Gastrocnemius medialis (tissue), 4 donors: ENCODE measurements around the gene EVA1B.

ENCODE experiments used
- POLR2A ChIP-seq, 2 donors: fragments of 450-650 bp; IDR thresholded peaks; one replicate each; pipeline ENCODE4 v1.6.1; 2017; ENCODE audit warnings: antibody characterized with exemption in 2 of 2, mild to moderate bottlenecking in 2 of 2, moderate library complexity in 2 of 2
- TF ChIP-seq, protein P1 (sequence below), 5 experiments: fragments of 450-650 bp in 3 of 5; fragments of 200-600 bp in 2 of 5; sonication (generic) in 2 of 5; IDR thresholded peaks in 4 of 5; conservative IDR thresholded peaks in 1 of 5; 1 replicate in 4 of 5; 2 replicates in 1 of 5; pipeline ENCODE4 v1.5.1; 2016 to 2019; ENCODE audit warnings: antibody characterized with exemption in 5 of 5, mild to moderate bottlenecking in 3 of 5, moderate library complexity in 3 of 5

DNA sequence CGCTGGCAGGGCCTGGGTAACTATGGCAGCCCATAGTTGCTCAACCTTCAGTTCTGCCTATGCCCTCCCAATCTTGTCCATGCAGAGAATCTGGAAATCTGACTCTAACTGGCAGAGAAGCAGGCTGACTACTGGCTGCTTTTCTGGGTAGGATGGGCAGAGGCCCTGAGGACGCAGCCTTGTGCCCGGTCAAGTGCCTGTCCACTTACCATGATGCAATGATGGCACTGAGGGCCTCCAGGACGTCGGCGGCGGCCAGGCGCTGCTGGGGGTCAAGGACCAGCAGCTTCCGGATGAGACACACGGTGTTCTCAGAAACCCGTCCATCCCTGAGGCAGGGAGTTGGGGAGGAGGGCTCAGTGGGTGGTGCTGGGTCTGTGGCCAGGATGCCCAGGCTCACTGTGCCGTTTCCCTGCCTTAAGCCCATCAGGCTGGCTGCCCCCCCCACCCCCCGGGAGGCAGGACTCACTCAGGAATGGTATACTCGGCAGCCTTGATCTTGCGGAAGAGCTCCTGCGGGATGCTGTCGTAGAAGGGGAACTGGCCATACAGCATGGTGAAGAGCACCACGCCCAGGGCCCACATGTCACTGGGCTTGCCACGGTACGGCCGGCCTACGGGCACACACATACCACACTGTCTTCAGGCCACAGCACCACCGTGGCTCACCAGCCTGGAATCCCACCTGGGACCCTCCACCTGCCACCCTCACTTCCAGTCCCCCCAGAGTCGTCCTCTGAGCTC lies 20.4 kb upstream of the EVA1B start:
- TF ChIP-seq, protein P1, sequence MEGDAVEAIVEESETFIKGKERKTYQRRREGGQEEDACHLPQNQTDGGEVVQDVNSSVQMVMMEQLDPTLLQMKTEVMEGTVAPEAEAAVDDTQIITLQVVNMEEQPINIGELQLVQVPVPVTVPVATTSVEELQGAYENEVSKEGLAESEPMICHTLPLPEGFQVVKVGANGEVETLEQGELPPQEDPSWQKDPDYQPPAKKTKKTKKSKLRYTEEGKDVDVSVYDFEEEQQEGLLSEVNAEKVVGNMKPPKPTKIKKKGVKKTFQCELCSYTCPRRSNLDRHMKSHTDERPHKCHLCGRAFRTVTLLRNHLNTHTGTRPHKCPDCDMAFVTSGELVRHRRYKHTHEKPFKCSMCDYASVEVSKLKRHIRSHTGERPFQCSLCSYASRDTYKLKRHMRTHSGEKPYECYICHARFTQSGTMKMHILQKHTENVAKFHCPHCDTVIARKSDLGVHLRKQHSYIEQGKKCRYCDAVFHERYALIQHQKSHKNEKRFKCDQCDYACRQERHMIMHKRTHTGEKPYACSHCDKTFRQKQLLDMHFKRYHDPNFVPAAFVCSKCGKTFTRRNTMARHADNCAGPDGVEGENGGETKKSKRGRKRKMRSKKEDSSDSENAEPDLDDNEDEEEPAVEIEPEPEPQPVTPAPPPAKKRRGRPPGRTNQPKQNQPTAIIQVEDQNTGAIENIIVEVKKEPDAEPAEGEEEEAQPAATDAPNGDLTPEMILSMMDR (IDR thresholded peaks at IDR 0.05 in 4 of 5, conservative IDR thresholded peaks at IDR 0.05 in 1 of 5) = no peak
- no peak for TF ChIP-seq POLR2A (IDR thresholded peaks at IDR 0.05)
